GM23338 (cell line): ENCODE measurements around the gene GPR162. TPM values are rescaled to one million over a fixed set of nuclear protein-coding genes. Genes with fewer than 3 reads are reported as not detected.

Source experiments
- ATAC-seq: fragments of 200-7000 bp; cut with Tn5 transposase; 3 replicates; pipeline ENCODE4 v1.9.1; 2020
- DNase-seq: peaks from one replicate; pipeline ENCODE4 v3.0.0-alpha.2; 2015; ENCODE audit warnings: low spot score
- H2AFZ ChIP-seq: fragments of 200-600 bp; sonication (generic); 2 replicates; pipeline ENCODE4 v1.8.0; 2016; ENCODE audit warnings: antibody characterized with exemption, mild to moderate bottlenecking, moderate library complexity
- H3F3A ChIP-seq: fragments of 200-600 bp; sonication (generic); replicated peaks from 2 replicates; pipeline ENCODE4 v1.8.0; 2017; ENCODE audit warnings: antibody characterized with exemption, mixed run types, low read depth
- H3K27ac ChIP-seq: fragments of 200-600 bp; sonication (generic); 2 replicates; pipeline ENCODE4 v1.6.1; 2016; ENCODE audit warnings: low read depth
- H3K27me3 ChIP-seq: fragments of 200-600 bp; sonication (generic); 2 replicates; pipeline ENCODE4 v1.8.0; 2016; ENCODE audit warnings: mild to moderate bottlenecking, mixed run types, moderate library complexity; ENCODE audit not compliant: insufficient read depth
- H3K36me3 ChIP-seq: fragments of 200-600 bp; sonication (generic); 2 replicates; pipeline ENCODE4 v1.8.0; 2016; ENCODE audit warnings: mild to moderate bottlenecking; ENCODE audit not compliant: insufficient read depth
- H3K4me1 ChIP-seq: fragments of 200-600 bp; sonication (generic); 2 replicates; pipeline ENCODE4 v1.8.0; 2016; ENCODE audit warnings: mild to moderate bottlenecking, moderate library complexity; ENCODE audit not compliant: insufficient read depth
- H3K4me2 ChIP-seq: fragments of 200-600 bp; sonication (generic); 2 replicates; pipeline ENCODE4 v1.7.1; 2017; ENCODE audit warnings: mixed run types
- H3K4me3 ChIP-seq: fragments of 200-600 bp; sonication (generic); 2 replicates; pipeline ENCODE4 v1.6.1; 2016; ENCODE audit warnings: mixed run types
- H3K79me2 ChIP-seq: fragments of 200-600 bp; sonication (generic); replicated peaks from 2 replicates; pipeline ENCODE4 v1.8.0; 2017; ENCODE audit warnings: mild to moderate bottlenecking; ENCODE audit not compliant: insufficient read depth
- H3K9me2 ChIP-seq: fragments of 200-600 bp; sonication (generic); 2 replicates; pipeline ENCODE4 v1.8.0; 2017; ENCODE audit not compliant: insufficient read depth
- H4K20me1 ChIP-seq: fragments of 200-600 bp; sonication (generic); replicated peaks from 2 replicates; pipeline ENCODE4 v1.8.0; 2017; ENCODE audit warnings: mild to moderate bottlenecking; ENCODE audit not compliant: insufficient read depth
- H3K27ac Mint-ChIP-seq: 2 replicates; pipeline ENCODE4 v1.8.0; 2020; ENCODE audit warnings: inconsistent platforms, mild to moderate bottlenecking, moderate library complexity, mixed read lengths
- H3K27me3 Mint-ChIP-seq: 3 replicates; pipeline ENCODE4 v1.8.0; 2022; ENCODE audit warnings: low read depth, mild to moderate bottlenecking, moderate library complexity, mixed read lengths, inconsistent platforms; ENCODE audit not compliant: insufficient read depth, poor library complexity
- H3K36me3 Mint-ChIP-seq: 3 replicates; pipeline ENCODE4 v1.8.0; 2021; ENCODE audit warnings: low read depth, mild to moderate bottlenecking, inconsistent platforms, moderate library complexity, mixed read lengths
- H3K4me1 Mint-ChIP-seq: 3 replicates; pipeline ENCODE4 v1.8.0; 2020; ENCODE audit warnings: mild to moderate bottlenecking, inconsistent platforms, mixed read lengths
- H3K4me3 Mint-ChIP-seq: 3 replicates; pipeline ENCODE4 v1.8.0; 2021; ENCODE audit warnings: moderate library complexity, mild to moderate bottlenecking, inconsistent platforms, mixed read lengths
- H3K9me3 Mint-ChIP-seq: 3 replicates; pipeline ENCODE4 v1.8.0; 2020; ENCODE audit warnings: moderate library complexity, mild to moderate bottlenecking, inconsistent platforms, mixed read lengths
- CREB1 ChIP-seq: fragments of 250-450 bp; sonication (Bioruptor Pico); IDR thresholded peaks from 2 replicates; pipeline ENCODE4 v1.5.0; 2020; ENCODE audit warnings: low read depth, mild to moderate bottlenecking, moderate library complexity
- ETS1 ChIP-seq: IDR thresholded peaks from 2 replicates; pipeline ENCODE4 v1.6.1; 2016; ENCODE audit warnings: antibody characterized with exemption
- EZH2 ChIP-seq: fragments of 200-600 bp; sonication (generic); IDR thresholded peaks from one replicate; pipeline ENCODE4 v1.8.0; 2017; ENCODE audit warnings: antibody characterized with exemption, mild to moderate bottlenecking, low read depth; ENCODE audit not compliant: unreplicated experiment
- EZH2phosphoT487 ChIP-seq: fragments of 200-600 bp; sonication (generic); IDR thresholded peaks from one replicate; pipeline ENCODE4 v1.8.1; 2018; ENCODE audit warnings: antibody characterized with exemption; ENCODE audit not compliant: unreplicated experiment
- JUNB ChIP-seq: IDR thresholded peaks from one replicate; pipeline ENCODE4 v1.6.1; 2016; ENCODE audit warnings: antibody characterized with exemption; ENCODE audit not compliant: unreplicated experiment
- STAT1 ChIP-seq: IDR thresholded peaks from one replicate; pipeline ENCODE4 v1.6.1; 2016; ENCODE audit warnings: antibody characterized with exemption; ENCODE audit not compliant: unreplicated experiment
- ZNF114 ChIP-seq: fragments of 250-450 bp; sonication (Bioruptor Pico); IDR thresholded peaks from 2 replicates; pipeline ENCODE4 v1.5.0; 2020; ENCODE audit warnings: mild to moderate bottlenecking, moderate library complexity
- ZNF331 ChIP-seq: fragments of 250-450 bp; sonication (Bioruptor Pico); IDR thresholded peaks from 2 replicates; pipeline ENCODE4 v1.5.0; 2020; ENCODE audit warnings: low read depth, mild to moderate bottlenecking, moderate library complexity
- ZNF462 ChIP-seq: fragments of 250-450 bp; sonication (Bioruptor Pico); IDR thresholded peaks from 2 replicates; pipeline ENCODE4 v1.5.0; 2020; ENCODE audit warnings: mild to moderate bottlenecking, moderate library complexity
- polyA plus RNA-seq: library from polyadenylated mRNA; unstranded; fragments of >200 nt; fragmentation: Nextera tagmentation; extraction: Ambion mirVana; gene quantifications from 2 replicates; pipeline ENCODE4 v1.2.1, GENCODE V29; 2016
- total RNA-seq: library from RNA; depleted of rRNA; stranded (reverse); fragments of >200 nt; shearing (Covaris generic); gene quantifications from 2 replicates; pipeline ENCODE4 v1.2.3, GENCODE V29; 2014
- TF ChIP-seq, protein P1 (sequence below), 2 experiments: fragments of 200-600 bp in 1 of 2; sonication (generic) in 1 of 2; conservative IDR thresholded peaks; 2 replicates each; pipeline versions ENCODE4 v1.5.1 to v1.6.1; 2016 to 2017; ENCODE audit warnings: antibody characterized with exemption in 2 of 2, low read depth in 2 of 2, mild to moderate bottlenecking in 2 of 2, moderate library complexity in 1 of 2
- TF ChIP-seq, protein P2 (sequence below): IDR thresholded peaks from one replicate; pipeline ENCODE4 v1.6.1; 2018; ENCODE audit warnings: antibody characterized with exemption; ENCODE audit not compliant: unreplicated experiment

The GPR162 gene
- total and polyA plus RNA-seq, 2 experiments from 2014 or later = 4.7 to 5.0 TPM

DNA sequence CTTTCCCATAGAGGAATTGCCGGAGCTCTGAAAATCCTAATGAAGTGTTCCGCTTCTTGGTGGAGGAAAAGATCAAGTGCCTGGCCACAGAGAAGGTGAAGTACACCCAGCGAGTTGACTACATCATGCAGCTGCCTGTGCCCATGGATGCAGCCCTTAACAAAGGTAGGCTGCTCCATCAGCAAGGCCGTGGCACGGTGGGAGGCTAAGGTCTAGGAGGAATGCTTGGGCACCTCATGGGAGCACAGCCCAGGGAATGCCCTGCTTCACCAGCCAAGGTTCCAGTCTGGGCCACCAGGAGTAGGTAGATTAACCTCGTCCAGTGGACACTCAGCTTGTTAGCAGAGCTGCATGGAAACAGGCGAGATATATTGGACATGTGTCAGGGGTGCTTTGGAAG lies 39.3 kb downstream of the GPR162 start:
- Histone ChIP-seq H3K4me1 (peaks cover 7% of the 10 kb centered on the region; the same call in 1 of the 2 replicates), H3K79me2 (no peaks in the 10 kb centered on the region), H3K36me3 (peaks cover 22% of the 10 kb centered on the region), H3K4me3 (no peak overlapping the region), H3F3A (peaks cover 6% of the 10 kb centered on the region), H3K27me3 (no peaks in the 10 kb centered on the region), H3K27ac (no peak overlapping the region), H3K9me2 (no peaks in the 10 kb centered on the region), H3K4me2 (no peak overlapping the region), H2AFZ (no peak overlapping the region), H4K20me1 (no peaks in the 10 kb centered on the region)
- no peak overlapping the region for H3K27ac Mint-ChIP-seq
- TF ChIP-seq, protein P1, sequence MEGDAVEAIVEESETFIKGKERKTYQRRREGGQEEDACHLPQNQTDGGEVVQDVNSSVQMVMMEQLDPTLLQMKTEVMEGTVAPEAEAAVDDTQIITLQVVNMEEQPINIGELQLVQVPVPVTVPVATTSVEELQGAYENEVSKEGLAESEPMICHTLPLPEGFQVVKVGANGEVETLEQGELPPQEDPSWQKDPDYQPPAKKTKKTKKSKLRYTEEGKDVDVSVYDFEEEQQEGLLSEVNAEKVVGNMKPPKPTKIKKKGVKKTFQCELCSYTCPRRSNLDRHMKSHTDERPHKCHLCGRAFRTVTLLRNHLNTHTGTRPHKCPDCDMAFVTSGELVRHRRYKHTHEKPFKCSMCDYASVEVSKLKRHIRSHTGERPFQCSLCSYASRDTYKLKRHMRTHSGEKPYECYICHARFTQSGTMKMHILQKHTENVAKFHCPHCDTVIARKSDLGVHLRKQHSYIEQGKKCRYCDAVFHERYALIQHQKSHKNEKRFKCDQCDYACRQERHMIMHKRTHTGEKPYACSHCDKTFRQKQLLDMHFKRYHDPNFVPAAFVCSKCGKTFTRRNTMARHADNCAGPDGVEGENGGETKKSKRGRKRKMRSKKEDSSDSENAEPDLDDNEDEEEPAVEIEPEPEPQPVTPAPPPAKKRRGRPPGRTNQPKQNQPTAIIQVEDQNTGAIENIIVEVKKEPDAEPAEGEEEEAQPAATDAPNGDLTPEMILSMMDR (conservative IDR thresholded peaks at IDR 0.05; ENCODE audit: low read depth in 2 of 2) = no peak
- TF ChIP-seq ZNF462 (CRISPR knock-in tag) = no peak
- no peak for TF ChIP-seq ZNF114 (CRISPR knock-in tag)
- no peak for TF ChIP-seq ZNF331 (CRISPR knock-in tag)
- no peak for TF ChIP-seq EZH2phosphoT487
- no peak for TF ChIP-seq CREB1
- TF ChIP-seq ETS1 = no peak
- TF ChIP-seq EZH2 = no peak
- no peak for TF ChIP-seq STAT1
- TF ChIP-seq, protein P2, sequence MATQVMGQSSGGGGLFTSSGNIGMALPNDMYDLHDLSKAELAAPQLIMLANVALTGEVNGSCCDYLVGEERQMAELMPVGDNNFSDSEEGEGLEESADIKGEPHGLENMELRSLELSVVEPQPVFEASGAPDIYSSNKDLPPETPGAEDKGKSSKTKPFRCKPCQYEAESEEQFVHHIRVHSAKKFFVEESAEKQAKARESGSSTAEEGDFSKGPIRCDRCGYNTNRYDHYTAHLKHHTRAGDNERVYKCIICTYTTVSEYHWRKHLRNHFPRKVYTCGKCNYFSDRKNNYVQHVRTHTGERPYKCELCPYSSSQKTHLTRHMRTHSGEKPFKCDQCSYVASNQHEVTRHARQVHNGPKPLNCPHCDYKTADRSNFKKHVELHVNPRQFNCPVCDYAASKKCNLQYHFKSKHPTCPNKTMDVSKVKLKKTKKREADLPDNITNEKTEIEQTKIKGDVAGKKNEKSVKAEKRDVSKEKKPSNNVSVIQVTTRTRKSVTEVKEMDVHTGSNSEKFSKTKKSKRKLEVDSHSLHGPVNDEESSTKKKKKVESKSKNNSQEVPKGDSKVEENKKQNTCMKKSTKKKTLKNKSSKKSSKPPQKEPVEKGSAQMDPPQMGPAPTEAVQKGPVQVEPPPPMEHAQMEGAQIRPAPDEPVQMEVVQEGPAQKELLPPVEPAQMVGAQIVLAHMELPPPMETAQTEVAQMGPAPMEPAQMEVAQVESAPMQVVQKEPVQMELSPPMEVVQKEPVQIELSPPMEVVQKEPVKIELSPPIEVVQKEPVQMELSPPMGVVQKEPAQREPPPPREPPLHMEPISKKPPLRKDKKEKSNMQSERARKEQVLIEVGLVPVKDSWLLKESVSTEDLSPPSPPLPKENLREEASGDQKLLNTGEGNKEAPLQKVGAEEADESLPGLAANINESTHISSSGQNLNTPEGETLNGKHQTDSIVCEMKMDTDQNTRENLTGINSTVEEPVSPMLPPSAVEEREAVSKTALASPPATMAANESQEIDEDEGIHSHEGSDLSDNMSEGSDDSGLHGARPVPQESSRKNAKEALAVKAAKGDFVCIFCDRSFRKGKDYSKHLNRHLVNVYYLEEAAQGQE = no peak
- no peak for TF ChIP-seq JUNB
- peaks cover 12% of the 10 kb centered on the region for H3K27me3 Mint-ChIP-seq
- no peak overlapping the region; the same call in 2 of the 3 replicates for H3K4me3 Mint-ChIP-seq
- H3K4me1 Mint-ChIP-seq = peaks cover 8% of the 10 kb centered on the region
- DNase-seq = no peak
- ATAC-seq = no peak
- no peaks in the 10 kb centered on the region; the same call in 2 of the 3 replicates for H3K9me3 Mint-ChIP-seq
- peaks cover 90% of the 10 kb centered on the region for H3K36me3 Mint-ChIP-seq
